Melanocyte of skin (primary cell): ENCODE results near the gene LCE3A. TPM values are rescaled to one million over a fixed set of nuclear protein-coding genes. Genes with fewer than 3 reads are reported as not detected.

ENCODE experiments used
- small RNA-seq, 2 donors: library from RNA; depleted of rRNA; stranded (forward); fragments of <200 nt; gene quantifications; one replicate each; pipeline ENCODE3, GENCODE V24; 2012
- total RNA-seq, 2 donors: library from RNA; depleted of rRNA; stranded (reverse); fragments of >200 nt; gene quantifications; 2 replicates each; pipeline ENCODE4 v1.2.3, GENCODE V29; 2012

Gene LCE3A, protein sequence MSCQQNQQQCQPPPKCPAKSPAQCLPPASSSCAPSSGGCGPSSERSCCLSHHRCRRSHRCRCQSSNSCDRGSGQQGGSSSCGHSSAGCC
- total RNA-seq, result not detected

GRCh38 chr1:152622803-152623202 lies at the start of gene LCE3A:
Gene LCE3A (minus strand): TSS chr1:152623103. CDS start chr1:152623103, 0 bp downstream.

GRCh38 chr1:152663098-152663497 lies 40.2 kb upstream of the LCE3A start, which contains the start of gene LCE2D:
Gene LCE2D (plus strand): TSS chr1:152663380. CDS start chr1:152664106, 726 bp downstream.

DNA sequence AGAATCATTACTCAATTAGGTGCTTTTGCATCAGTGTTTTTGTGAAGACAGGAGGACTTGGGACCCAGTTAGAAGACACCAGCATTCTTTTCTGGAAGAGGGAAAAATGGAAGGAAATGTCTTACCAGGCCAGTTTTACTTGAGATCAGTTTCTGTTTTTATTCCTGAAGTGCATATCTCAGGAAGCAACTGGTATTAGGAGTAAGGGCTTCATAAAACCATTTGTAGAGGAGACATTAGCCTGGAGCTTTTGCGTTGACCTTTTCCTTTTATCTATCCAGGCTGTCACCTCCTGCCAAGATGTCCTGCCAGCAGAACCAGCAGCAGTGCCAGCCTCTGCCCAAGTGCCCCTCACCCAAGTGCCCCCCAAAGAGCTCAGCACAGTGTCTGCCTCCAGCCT lies 9.4 kb downstream of the LCE3A start, which contains the start of gene LCE3B:
TSS of gene LCE3B (plus strand) at position 301 of the 400 bp plus-strand sequence. CDS start at position 301, 0 bp downstream.

DNA sequence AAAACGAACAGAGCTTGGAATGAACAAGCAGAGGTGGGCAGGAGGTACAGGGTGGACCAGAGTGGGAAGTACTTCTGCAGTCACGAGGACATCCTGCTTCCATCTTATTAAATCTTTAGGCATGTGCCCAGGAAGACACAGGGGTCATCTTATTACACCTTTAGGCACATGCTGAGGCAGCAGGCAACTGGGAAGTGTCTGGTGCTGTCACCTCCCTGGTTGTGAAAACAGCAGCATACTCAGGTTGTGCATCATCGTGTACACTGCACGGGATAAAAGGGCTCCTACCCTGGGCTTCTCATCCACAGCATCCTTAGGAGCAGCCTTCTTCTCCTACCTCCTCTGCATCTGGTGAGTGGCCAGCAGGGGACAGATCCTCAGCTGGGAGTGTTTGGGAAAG lies 23.0 kb downstream of the LCE3A start, which contains the start of gene LCE3C:
TSS of gene LCE3C (plus strand) at position 301 of the 400 bp plus-strand sequence. CDS start 498 bp downstream, outside the sequence.

GRCh38 chr1:152580433-152580832 lies 42.5 kb downstream of the LCE3A start, which contains the start of gene LCE3D:
Gene LCE3D (minus strand): TSS chr1:152580516. CDS start chr1:152579936, 580 bp downstream.

Small RNA genes lying within 50 kb of the gene (small RNA-seq; reads per million reads assigned to genes)
- 0 reads per million in 2 donors for gene LCE3A
- gene LCE3B, result 0 reads per million in 2 donors

Other genes with a start within 250 kb of the LCE3A start
- not detected for gene CRNN, start 208.8 kb downstream of the LCE3A start, total RNA-seq
- not detected for gene LCE5A, start 112.3 kb downstream of the LCE3A start, total RNA-seq
- gene CRCT1, start 108.6 kb downstream of the LCE3A start, total RNA-seq, result not detected
- gene LCE3E, start 56.3 kb downstream of the LCE3A start, total RNA-seq, result not detected
- not detected for gene LCE3D, start 42.6 kb downstream of the LCE3A start, total RNA-seq
- not detected for gene LCE3C, start 22.9 kb downstream of the LCE3A start, total RNA-seq
- gene LCE3B, start 9.3 kb downstream of the LCE3A start, total RNA-seq, result not detected
- not detected for gene LCE2D, start 40.3 kb upstream of the LCE3A start, total RNA-seq
- not detected for gene LCE2C, start 52.2 kb upstream of the LCE3A start, total RNA-seq
- not detected for gene LCE2B, start 63.0 kb upstream of the LCE3A start, total RNA-seq
- gene LCE2A, start 75.2 kb upstream of the LCE3A start, total RNA-seq, result 1 to 10 TPM in 1 of 2 donors, under 1 TPM in 1; 0.69 to 1.3 TPM
- gene LCE4A, start 85.1 kb upstream of the LCE3A start, total RNA-seq, result not detected
- gene KPRP, start 134.9 kb upstream of the LCE3A start, total RNA-seq, result not detected
- gene LCE1F, start 152.0 kb upstream of the LCE3A start, total RNA-seq, result not detected
- not detected for gene LCE1E, start 163.2 kb upstream of the LCE3A start, total RNA-seq
- gene LCE1D, start 173.6 kb upstream of the LCE3A start, total RNA-seq, result not detected
- not detected for gene LCE1C, start 183.5 kb upstream of the LCE3A start, total RNA-seq
- gene LCE1B, start 188.9 kb upstream of the LCE3A start, total RNA-seq, result not detected
- gene LCE1A, start 204.4 kb upstream of the LCE3A start, total RNA-seq, result not detected
- gene LCE6A, start 219.8 kb upstream of the LCE3A start, total RNA-seq, result not detected
- gene LCE7A, start 236.9 kb upstream of the LCE3A start, total RNA-seq, result not detected